PC-3 (cell line): ENCODE results near the gene POMC.

Experiments used
- CTCF ChIP-seq: fragments of 300-600 bp; sonication (generic); conservative IDR thresholded peaks from 2 replicates; pipeline ENCODE4 v1.5.1; 2017; ENCODE audit warnings: antibody characterized with exemption, low read depth, mild to moderate bottlenecking, low read length
- EZH2 ChIP-seq: fragments of 300-600 bp; sonication (generic); IDR thresholded peaks from one replicate; pipeline ENCODE4 v1.6.1; 2017; ENCODE audit warnings: antibody characterized with exemption, mild to moderate bottlenecking, low read length; ENCODE audit not compliant: unreplicated experiment

DNA sequence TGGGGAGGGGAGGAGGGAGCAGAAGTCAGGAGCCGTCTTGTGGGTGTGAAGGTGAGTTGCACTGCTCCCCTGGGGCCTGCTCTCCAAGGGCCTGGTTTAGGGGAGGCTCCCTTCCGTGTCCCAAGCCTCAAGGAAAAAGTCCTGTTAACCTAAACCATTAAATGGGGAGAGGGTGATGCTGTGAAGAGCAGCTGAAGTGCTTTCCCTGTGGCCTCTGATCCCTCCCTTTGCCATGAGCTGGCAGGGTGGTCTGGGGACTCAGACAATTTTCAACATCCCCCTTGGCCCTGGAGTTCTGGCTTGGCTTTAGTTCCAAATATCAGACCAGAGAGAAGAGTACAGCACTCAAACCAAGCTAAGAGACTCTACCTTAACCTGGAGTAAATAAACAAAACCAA lies 692 bp upstream of the POMC start:
- no peak for TF ChIP-seq CTCF
- TF ChIP-seq EZH2 = no peak
